SK-N-SH treated with all-trans-retinoic acid at 6 μM for 48 hours (cell line): Measurements from ENCODE around the gene NAALADL2.

Source experiments
- ATAC-seq: fragments of 200-7000 bp; cut with Tn5 transposase; 3 replicates; pipeline ENCODE4 v1.9.1; 2020; ENCODE audit warnings: mild to moderate bottlenecking, moderate library complexity
- ARNTL ChIP-seq: fragments of 450-650 bp; formaldehyde crosslinking; IDR thresholded peaks from 2 replicates; pipeline ENCODE4 v1.5.0; 2020; ENCODE audit warnings: low read depth, mild to moderate bottlenecking, moderate library complexity, borderline replicate concordance
- CSDC2 ChIP-seq: fragments of 250-450 bp; sonication (Bioruptor Pico); IDR thresholded peaks from 2 replicates; pipeline ENCODE4 v1.5.0; 2020; ENCODE audit warnings: mild to moderate bottlenecking, moderate library complexity
- ESRRG ChIP-seq: fragments of 250-450 bp; sonication (Bioruptor Pico); IDR thresholded peaks from 2 replicates; pipeline ENCODE4 v1.6.1; 2021; ENCODE audit warnings: mild to moderate bottlenecking
- GLIS3 ChIP-seq: fragments of 250-450 bp; sonication (Bioruptor Pico); IDR thresholded peaks from 2 replicates; pipeline ENCODE4 v1.5.0; 2020; ENCODE audit warnings: mild to moderate bottlenecking, moderate library complexity
- ISL1 ChIP-seq: fragments of 250-450 bp; sonication (Bioruptor Pico); IDR thresholded peaks from 2 replicates; pipeline ENCODE4 v2.1.2; 2022; ENCODE audit warnings: mild to moderate bottlenecking, moderate library complexity
- OSR1 ChIP-seq: fragments of 250-450 bp; sonication (Bioruptor Pico); IDR thresholded peaks from 2 replicates; pipeline ENCODE4 v1.8.0; 2022; ENCODE audit warnings: moderate library complexity, mild to moderate bottlenecking, inconsistent platforms
- PPARA ChIP-seq: fragments of 250-450 bp; sonication (Bioruptor Pico); IDR thresholded peaks from 2 replicates; pipeline ENCODE4 v1.5.0; 2020; ENCODE audit warnings: mild to moderate bottlenecking, borderline replicate concordance
- RARB ChIP-seq: fragments of 250-450 bp; sonication (Bioruptor Pico); IDR thresholded peaks from 2 replicates; pipeline ENCODE4 v1.8.0; 2021; ENCODE audit warnings: mild to moderate bottlenecking, moderate library complexity
- TCF4 ChIP-seq: fragments of 250-450 bp; sonication (Bioruptor Pico); IDR thresholded peaks from 2 replicates; pipeline ENCODE4 v1.8.0; 2021; ENCODE audit warnings: mild to moderate bottlenecking, moderate library complexity, borderline replicate concordance
- TOX ChIP-seq: fragments of 250-450 bp; sonication (Bioruptor Pico); IDR thresholded peaks from 2 replicates; pipeline ENCODE4 v1.8.0; 2021; ENCODE audit warnings: mild to moderate bottlenecking, moderate library complexity, borderline replicate concordance
- ZC3H10 ChIP-seq: fragments of 250-450 bp; sonication (Bioruptor Pico); IDR thresholded peaks from 2 replicates; pipeline ENCODE4 v1.5.1; 2021; ENCODE audit warnings: mild to moderate bottlenecking, moderate library complexity
- ZFP3 ChIP-seq: fragments of 250-450 bp; sonication (Bioruptor Pico); IDR thresholded peaks from 2 replicates; pipeline ENCODE4 v1.5.0; 2020; ENCODE audit warnings: mild to moderate bottlenecking, moderate library complexity
- ZNF565 ChIP-seq: fragments of 450-650 bp; formaldehyde crosslinking; conservative IDR thresholded peaks from 2 replicates; pipeline ENCODE4 v1.5.0; 2020; ENCODE audit warnings: low read depth, mild to moderate bottlenecking, moderate library complexity
- ZNF70 ChIP-seq: fragments of 450-650 bp; formaldehyde crosslinking; IDR thresholded peaks from 2 replicates; pipeline ENCODE4 v1.5.0; 2020; ENCODE audit warnings: mild to moderate bottlenecking, moderate library complexity
- TF ChIP-seq, protein P1 (sequence below): fragments of 250-450 bp; sonication (Bioruptor Pico); IDR thresholded peaks from 2 replicates; pipeline ENCODE4 v1.5.1; 2020; ENCODE audit warnings: low read depth, mild to moderate bottlenecking, moderate library complexity
- TF ChIP-seq, protein P2 (sequence below): fragments of 250-450 bp; sonication (Bioruptor Pico); IDR thresholded peaks from 2 replicates; pipeline ENCODE4 v1.5.0; 2020; ENCODE audit warnings: mild to moderate bottlenecking, moderate library complexity
- TF ChIP-seq, protein P3 (sequence below): fragments of 250-450 bp; sonication (Bioruptor Pico); IDR thresholded peaks from 2 replicates; pipeline ENCODE4 v1.5.1; 2021; ENCODE audit warnings: mild to moderate bottlenecking, moderate library complexity
- TF ChIP-seq, protein P4 (sequence below): fragments of 250-450 bp; sonication (Bioruptor Pico); IDR thresholded peaks from 2 replicates; pipeline ENCODE4 v1.8.0; 2020; ENCODE audit warnings: mild to moderate bottlenecking, moderate library complexity, borderline replicate concordance

The NAALADL2 gene

DNA sequence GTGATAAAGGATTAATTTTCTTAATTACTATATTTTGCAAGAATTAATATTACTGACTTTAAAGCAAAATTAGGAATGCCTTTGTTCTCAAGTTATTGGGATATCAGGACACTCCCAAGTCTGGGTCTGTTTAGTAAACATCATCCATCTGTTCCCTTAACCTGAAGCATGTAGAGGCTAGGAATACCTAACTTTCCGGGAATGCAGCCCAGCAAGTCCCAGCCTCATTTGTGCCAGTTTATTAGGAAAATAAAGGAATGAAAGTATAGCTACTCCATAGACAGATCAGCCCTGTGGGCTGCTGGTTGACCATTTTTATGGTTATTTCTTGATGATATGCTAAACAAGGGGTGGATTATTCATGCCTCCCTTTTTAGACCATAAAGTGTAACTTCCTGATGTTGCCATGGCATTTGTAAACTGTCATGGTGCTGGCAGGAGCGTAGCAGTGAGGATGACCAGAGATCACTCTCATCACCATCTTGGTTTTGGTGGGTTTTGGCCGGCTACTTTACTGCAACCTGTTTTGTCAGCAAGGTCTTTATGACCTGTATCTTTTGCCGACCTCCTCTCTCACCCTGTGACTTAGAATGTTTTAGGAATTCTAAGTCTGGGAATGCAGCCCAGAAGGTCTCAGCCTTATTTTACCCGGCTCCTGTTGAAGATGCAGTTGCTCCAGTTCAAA is 540.2 kb downstream of the NAALADL2 start:
- TF ChIP-seq ZNF70 (CRISPR knock-in tag) (no peak), CSDC2 (CRISPR knock-in tag) (no peak), ISL1 (CRISPR knock-in tag) (no peak), ZFP3 (CRISPR knock-in tag) (no peak), PPARA (CRISPR knock-in tag) (no peak), OSR1 (CRISPR knock-in tag) (no peak), TCF4 (CRISPR knock-in tag) (no peak)
- TF ChIP-seq, protein P1, sequence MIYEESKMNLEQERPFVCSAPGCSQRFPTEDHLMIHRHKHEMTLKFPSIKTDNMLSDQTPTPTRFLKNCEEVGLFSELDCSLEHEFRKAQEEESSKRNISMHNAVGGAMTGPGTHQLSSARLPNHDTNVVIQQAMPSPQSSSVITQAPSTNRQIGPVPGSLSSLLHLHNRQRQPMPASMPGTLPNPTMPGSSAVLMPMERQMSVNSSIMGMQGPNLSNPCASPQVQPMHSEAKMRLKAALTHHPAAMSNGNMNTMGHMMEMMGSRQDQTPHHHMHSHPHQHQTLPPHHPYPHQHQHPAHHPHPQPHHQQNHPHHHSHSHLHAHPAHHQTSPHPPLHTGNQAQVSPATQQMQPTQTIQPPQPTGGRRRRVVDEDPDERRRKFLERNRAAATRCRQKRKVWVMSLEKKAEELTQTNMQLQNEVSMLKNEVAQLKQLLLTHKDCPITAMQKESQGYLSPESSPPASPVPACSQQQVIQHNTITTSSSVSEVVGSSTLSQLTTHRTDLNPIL (CRISPR knock-in tag): no peak
- TF ChIP-seq, protein P2, sequence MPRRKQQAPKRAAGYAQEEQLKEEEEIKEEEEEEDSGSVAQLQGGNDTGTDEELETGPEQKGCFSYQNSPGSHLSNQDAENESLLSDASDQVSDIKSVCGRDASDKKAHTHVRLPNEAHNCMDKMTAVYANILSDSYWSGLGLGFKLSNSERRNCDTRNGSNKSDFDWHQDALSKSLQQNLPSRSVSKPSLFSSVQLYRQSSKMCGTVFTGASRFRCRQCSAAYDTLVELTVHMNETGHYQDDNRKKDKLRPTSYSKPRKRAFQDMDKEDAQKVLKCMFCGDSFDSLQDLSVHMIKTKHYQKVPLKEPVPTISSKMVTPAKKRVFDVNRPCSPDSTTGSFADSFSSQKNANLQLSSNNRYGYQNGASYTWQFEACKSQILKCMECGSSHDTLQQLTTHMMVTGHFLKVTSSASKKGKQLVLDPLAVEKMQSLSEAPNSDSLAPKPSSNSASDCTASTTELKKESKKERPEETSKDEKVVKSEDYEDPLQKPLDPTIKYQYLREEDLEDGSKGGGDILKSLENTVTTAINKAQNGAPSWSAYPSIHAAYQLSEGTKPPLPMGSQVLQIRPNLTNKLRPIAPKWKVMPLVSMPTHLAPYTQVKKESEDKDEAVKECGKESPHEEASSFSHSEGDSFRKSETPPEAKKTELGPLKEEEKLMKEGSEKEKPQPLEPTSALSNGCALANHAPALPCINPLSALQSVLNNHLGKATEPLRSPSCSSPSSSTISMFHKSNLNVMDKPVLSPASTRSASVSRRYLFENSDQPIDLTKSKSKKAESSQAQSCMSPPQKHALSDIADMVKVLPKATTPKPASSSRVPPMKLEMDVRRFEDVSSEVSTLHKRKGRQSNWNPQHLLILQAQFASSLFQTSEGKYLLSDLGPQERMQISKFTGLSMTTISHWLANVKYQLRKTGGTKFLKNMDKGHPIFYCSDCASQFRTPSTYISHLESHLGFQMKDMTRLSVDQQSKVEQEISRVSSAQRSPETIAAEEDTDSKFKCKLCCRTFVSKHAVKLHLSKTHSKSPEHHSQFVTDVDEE: no peak
- TF ChIP-seq, all 23 proteins: peak for 0
- no peak for ATAC-seq

DNA sequence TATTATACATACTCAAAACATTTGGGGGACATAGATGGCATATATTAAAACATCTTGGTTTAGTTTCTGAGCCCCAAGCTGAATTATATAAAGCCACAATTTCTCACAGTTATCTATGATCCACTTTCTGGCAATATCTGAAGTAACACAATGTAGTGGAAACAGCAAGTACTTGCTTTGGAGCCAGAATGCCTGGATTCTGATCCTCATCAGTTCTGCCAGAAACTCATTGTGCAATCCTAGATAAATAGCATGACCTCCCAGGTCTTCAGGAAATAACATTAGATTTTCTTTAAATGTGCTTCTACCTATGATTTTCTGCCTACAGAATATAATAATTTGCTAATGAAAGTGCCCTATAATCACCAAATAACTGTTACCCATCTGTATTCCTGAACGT is 544.9 kb downstream of the NAALADL2 start:
- TF ChIP-seq, protein P2: no peak
- TF ChIP-seq ZNF565 (CRISPR knock-in tag) (no peak), TOX (no peak), ESRRG (CRISPR knock-in tag) (no peak), GLIS3 (no peak), ZFP3 (CRISPR knock-in tag) (no peak), ZNF70 (CRISPR knock-in tag) (no peak)
- no peak for ATAC-seq

DNA sequence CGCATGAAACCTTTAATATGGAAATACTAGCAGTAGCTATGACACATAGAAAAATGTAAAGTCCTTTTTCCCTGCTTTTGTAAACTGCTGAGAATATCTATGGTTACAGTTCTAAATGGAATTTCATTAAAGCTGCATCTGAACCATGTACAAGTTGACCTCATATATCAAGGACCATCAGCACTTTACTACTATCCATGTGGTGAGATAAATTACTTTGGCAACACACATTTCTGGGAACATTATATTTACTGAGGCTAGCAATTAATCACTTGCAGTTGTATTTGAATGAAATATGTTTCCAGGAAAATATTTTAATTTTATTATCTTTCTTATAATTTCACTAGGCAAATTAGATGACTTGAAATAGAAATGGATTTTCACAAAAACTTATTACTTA is 545.5 kb downstream of the NAALADL2 start:
- ATAC-seq: peak; percentile 40; the same call in 1 of the 3 replicates
- TF ChIP-seq ISL1 (CRISPR knock-in tag) (peak; percentile 51), OSR1 (CRISPR knock-in tag) (no peak), ZC3H10 (CRISPR knock-in tag) (peak; percentile 58; the same call in 1 of the 2 replicates), ZNF70 (CRISPR knock-in tag) (no peak)
- TF ChIP-seq, protein P3, sequence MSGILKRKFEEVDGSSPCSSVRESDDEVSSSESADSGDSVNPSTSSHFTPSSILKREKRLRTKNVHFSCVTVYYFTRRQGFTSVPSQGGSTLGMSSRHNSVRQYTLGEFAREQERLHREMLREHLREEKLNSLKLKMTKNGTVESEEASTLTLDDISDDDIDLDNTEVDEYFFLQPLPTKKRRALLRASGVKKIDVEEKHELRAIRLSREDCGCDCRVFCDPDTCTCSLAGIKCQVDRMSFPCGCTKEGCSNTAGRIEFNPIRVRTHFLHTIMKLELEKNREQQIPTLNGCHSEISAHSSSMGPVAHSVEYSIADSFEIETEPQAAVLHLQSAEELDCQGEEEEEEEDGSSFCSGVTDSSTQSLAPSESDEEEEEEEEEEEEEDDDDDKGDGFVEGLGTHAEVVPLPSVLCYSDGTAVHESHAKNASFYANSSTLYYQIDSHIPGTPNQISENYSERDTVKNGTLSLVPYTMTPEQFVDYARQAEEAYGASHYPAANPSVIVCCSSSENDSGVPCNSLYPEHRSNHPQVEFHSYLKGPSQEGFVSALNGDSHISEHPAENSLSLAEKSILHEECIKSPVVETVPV (CRISPR knock-in tag): no peak
- TF ChIP-seq, all 23 proteins: peak for 2

DNA sequence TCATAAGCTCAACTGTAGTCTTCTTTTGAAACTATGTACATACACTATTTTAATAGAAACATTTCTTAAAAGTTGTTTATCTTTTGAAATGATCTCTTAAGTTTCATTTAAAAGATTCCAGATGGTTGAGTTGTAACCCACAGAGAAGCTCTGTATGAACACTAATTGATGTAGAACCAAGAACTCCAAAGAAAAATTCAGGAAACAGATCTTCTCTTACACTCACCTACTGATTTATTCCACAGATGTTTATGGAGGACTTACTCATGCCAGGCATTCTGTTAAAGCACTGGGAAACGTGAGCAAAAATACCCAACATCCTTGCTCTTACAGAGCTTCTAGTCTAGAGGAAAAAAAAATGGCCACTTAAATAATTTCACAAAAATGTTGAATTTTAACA is 551.1 kb downstream of the NAALADL2 start:
- TF ChIP-seq ZC3H10 (CRISPR knock-in tag): 0 out of 2 replicates have a peak, but pooled peaks have one; percentile 15
- TF ChIP-seq ISL1 (CRISPR knock-in tag): no peak
- peak; percentile 98 for ATAC-seq

DNA sequence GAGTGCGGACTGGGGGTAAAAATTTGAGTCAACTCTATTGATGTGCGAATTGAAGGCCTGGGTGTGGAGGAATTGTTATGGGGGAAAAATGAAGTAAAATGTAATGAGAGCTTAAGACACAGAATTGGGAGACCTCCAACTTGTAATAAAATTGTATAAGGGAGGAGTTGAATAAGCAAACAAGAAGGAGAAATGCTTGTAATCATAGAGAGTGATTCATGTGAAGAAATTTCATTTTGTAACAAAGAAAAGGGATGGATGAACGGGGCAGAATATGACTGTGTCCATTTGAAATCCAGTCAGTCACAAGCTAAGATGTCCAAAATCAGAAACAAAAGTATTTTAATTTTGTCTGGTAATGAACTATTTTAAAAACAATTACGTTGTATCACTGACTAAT is 552.3 kb downstream of the NAALADL2 start:
- ATAC-seq: no peak
- TF ChIP-seq RARB (CRISPR knock-in tag) (no peak), ARNTL (CRISPR knock-in tag) (no peak), TCF4 (CRISPR knock-in tag) (no peak)
- TF ChIP-seq, protein P4, sequence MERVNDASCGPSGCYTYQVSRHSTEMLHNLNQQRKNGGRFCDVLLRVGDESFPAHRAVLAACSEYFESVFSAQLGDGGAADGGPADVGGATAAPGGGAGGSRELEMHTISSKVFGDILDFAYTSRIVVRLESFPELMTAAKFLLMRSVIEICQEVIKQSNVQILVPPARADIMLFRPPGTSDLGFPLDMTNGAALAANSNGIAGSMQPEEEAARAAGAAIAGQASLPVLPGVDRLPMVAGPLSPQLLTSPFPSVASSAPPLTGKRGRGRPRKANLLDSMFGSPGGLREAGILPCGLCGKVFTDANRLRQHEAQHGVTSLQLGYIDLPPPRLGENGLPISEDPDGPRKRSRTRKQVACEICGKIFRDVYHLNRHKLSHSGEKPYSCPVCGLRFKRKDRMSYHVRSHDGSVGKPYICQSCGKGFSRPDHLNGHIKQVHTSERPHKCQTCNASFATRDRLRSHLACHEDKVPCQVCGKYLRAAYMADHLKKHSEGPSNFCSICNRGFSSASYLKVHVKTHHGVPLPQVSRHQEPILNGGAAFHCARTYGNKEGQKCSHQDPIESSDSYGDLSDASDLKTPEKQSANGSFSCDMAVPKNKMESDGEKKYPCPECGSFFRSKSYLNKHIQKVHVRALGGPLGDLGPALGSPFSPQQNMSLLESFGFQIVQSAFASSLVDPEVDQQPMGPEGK (CRISPR knock-in tag): no peak
- TF ChIP-seq, all 23 proteins: peak for 0
